Breast epithelium (tissue), 4 donors: ENCODE results near the gene SLC10A1. TPM values are rescaled to one million over a fixed set of nuclear protein-coding genes. Genes with fewer than 3 reads are reported as not detected.

ENCODE experiments used
- DNase-seq, 2 donors: peaks; one replicate each; pipeline ENCODE4 v3.0.0-alpha.2; 2019; ENCODE audit warnings: low spot score in 2 of 2
- H3K27ac ChIP-seq, 2 donors: fragments of 200-600 bp; sonication (generic) in 1 of 2; one replicate each; pipeline ENCODE4 v1.5.1; 2016 to 2019; ENCODE audit warnings: mild to moderate bottlenecking in 1 of 2
- H3K27me3 ChIP-seq, 2 donors: fragments of 200-600 bp; sonication (generic) in 1 of 2; one replicate each; pipeline versions ENCODE4 v1.5.1 to v1.6.0; 2017 to 2019; ENCODE audit warnings: control low read depth in 1 of 2, mild to moderate bottlenecking in 1 of 2
- H3K36me3 ChIP-seq: fragments of 200-600 bp; one replicate; pipeline ENCODE4 v1.5.1; 2019
- H3K4me1 ChIP-seq, 2 donors: fragments of 200-600 bp; sonication (generic); one replicate each; pipeline ENCODE4 v1.5.1; 2016 to 2019; ENCODE audit warnings: control low read depth in 1 of 2
- H3K4me3 ChIP-seq, 3 donors: fragments of 200-600 bp; sonication (generic); 1 replicate in 2 of 3; 2 replicates in 1 of 3; pipeline ENCODE4 v1.5.1; 2016 to 2019; ENCODE audit warnings: mild to moderate bottlenecking in 3 of 3, moderate library complexity in 2 of 3
- H3K9me3 ChIP-seq, 2 donors: fragments of 200-600 bp; sonication (generic) in 1 of 2; one replicate each; pipeline ENCODE4 v1.5.1; 2016 to 2019; ENCODE audit warnings: control low read depth in 1 of 2
- POLR2A ChIP-seq: fragments of 450-650 bp; IDR thresholded peaks from one replicate; pipeline ENCODE4 v1.6.1; 2016; ENCODE audit warnings: antibody characterized with exemption, mild to moderate bottlenecking, moderate library complexity
- POLR2AphosphoS5 ChIP-seq, 3 donors: sonication (generic); formaldehyde crosslinking; IDR thresholded peaks; one replicate each; pipeline ENCODE4 v1.6.1; 2017; ENCODE audit warnings: antibody characterized with exemption in 3 of 3
- intact Hi-C: fragments of 100-400 bp; cut with DNase I; formaldehyde crosslinking; loops from one replicate; pipeline ENCODE4 v1.15.1; 2023; ENCODE audit warnings: low total_unique reads
- total RNA-seq, 3 donors: library from RNA; depleted of rRNA; stranded (reverse); fragments of >200 nt; gene quantifications; one replicate each; pipeline ENCODE4 v1.1.0, GENCODE V29; 2016
- TF ChIP-seq, protein P1 (sequence below), 3 donors: fragments of 450-650 bp; IDR thresholded peaks; one replicate each; pipeline ENCODE4 v1.5.1; 2016 to 2017; ENCODE audit warnings: antibody characterized with exemption in 3 of 3, mild to moderate bottlenecking in 3 of 3, moderate library complexity in 3 of 3

SLC10A1 gene
- total RNA-seq, 3 donors from 2014 or later: not detected

DNA sequence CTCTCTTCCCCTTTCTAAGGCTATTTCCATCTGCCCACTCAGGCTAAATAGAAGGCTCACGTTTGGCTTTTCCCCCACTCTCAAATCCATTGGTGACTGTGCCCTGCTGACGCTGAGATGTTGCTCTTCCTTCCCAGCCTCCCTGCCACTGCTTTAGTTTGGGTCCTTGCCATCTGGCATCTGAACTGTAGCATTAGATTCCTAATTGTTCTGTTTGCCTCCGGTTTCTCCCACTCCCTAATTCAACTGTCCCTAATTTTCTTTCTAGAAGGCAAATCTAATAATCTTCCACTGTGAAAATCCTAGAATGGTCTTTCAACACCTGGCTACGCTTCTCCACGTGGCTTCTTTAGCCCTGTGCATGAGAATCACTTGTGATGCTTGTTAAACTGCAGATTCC lies 44.6 kb upstream of the SLC10A1 start:
- H3K27ac ChIP-seq: no peak overlapping the region
- no peaks in the 10 kb centered on the region for H3K4me1 ChIP-seq
- no peaks in the 10 kb centered on the region for H3K9me3 ChIP-seq
- TF ChIP-seq, protein P1, sequence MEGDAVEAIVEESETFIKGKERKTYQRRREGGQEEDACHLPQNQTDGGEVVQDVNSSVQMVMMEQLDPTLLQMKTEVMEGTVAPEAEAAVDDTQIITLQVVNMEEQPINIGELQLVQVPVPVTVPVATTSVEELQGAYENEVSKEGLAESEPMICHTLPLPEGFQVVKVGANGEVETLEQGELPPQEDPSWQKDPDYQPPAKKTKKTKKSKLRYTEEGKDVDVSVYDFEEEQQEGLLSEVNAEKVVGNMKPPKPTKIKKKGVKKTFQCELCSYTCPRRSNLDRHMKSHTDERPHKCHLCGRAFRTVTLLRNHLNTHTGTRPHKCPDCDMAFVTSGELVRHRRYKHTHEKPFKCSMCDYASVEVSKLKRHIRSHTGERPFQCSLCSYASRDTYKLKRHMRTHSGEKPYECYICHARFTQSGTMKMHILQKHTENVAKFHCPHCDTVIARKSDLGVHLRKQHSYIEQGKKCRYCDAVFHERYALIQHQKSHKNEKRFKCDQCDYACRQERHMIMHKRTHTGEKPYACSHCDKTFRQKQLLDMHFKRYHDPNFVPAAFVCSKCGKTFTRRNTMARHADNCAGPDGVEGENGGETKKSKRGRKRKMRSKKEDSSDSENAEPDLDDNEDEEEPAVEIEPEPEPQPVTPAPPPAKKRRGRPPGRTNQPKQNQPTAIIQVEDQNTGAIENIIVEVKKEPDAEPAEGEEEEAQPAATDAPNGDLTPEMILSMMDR (IDR thresholded peaks at IDR 0.05): no peak
- TF ChIP-seq POLR2A (no peak), POLR2AphosphoS5 (IDR thresholded peaks at IDR 0.05) (no peak)
- DNase-seq: no peak
- no peaks in the 10 kb centered on the region for H3K36me3 ChIP-seq
- H3K4me3 ChIP-seq: no peak overlapping the region
- intact Hi-C loops: no loop called here
- H3K27me3 ChIP-seq: peaks cover 0 to 4% of the 10 kb centered on the region in 2 donors

DNA sequence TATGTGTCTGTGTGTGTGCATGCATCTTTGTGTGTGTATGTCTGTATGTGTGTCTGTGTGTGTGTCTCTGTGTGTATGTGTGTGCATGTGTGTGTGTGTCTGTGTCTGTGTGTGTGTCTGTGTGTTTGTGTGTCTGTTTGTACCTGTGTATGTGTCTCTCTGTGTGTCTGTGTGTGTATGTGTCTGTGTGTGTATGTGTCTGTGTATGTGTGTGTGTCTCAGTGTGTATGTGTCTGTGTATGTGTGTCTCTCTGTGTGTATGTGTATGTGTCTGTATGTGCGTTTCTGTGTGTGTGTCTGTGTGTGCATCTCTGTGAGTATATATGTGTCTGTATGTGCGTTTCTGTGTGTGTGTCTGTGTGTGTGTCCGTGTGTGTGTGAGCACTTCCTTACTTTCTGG lies 42.6 kb upstream of the SLC10A1 start:
- intact Hi-C loops: no loop called here
- no peak overlapping the region for H3K4me3 ChIP-seq
- TF ChIP-seq POLR2AphosphoS5 (IDR thresholded peaks at IDR 0.05): no peak
- no peak for TF ChIP-seq POLR2A
- TF ChIP-seq, protein P1 (IDR thresholded peaks at IDR 0.05): no peak
- H3K9me3 ChIP-seq: no peaks in the 10 kb centered on the region
- no peak overlapping the region for H3K27ac ChIP-seq
- H3K4me1 ChIP-seq: no peaks in the 10 kb centered on the region
- no peak for DNase-seq
- H3K27me3 ChIP-seq: peaks cover 0 to 4% of the 10 kb centered on the region in 2 donors
- no peaks in the 10 kb centered on the region for H3K36me3 ChIP-seq

DNA sequence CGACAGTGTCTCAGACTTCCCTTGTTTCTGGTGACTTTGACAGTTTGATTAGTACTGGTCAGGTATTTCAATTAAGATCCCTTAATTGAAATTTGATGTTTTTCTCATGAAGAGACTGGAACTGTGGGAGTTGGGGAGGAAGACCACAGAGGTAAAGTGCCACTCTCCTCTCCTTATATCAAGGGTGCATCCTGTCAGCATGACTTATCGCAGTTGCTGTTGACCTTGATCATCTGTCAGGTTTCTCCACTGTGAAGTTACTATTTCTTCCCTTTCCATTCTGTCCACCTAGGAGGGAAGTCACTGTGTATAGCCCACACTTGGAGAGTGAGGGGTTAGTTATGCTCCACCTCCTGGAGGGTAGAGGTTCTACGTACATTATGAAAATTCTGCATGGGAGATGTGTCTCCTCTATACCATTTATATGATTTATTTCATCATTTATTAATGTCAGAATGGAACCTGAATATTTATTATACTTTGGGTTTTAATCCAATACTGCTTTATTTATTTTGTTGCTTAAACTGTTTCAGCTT lies 41.9 kb upstream of the SLC10A1 start:
- Histone ChIP-seq H3K4me3 (no peak overlapping the region), H3K9me3 (no peaks in the 10 kb centered on the region), H3K4me1 (no peaks in the 10 kb centered on the region), H3K36me3 (no peaks in the 10 kb centered on the region), H3K27me3 (peaks cover 0 to 4% of the 10 kb centered on the region in 2 donors), H3K27ac (no peak overlapping the region)
- DNase-seq: no peak
- TF ChIP-seq POLR2A (no peak), POLR2AphosphoS5 (IDR thresholded peaks at IDR 0.05) (no peak)
- TF ChIP-seq, protein P1 (IDR thresholded peaks at IDR 0.05): no peak
- intact Hi-C loops: no loop called here

DNA sequence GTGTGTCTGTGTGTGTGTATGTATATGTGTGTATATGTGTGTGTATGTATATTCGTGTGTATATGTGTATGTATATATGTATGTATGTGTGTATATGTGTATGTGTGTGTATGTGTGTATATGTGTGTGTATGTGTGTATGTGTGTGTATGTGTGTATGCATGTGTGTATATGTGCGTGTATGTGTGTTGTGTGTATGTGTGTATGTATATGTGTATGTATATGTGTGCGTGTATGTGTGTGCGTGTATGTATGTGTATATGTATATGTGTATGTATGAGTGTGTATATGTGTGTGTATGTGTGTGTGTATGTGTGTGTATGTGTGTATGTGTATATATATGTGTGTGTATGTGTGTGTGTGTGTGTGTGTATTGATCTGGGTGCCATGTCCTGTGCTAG lies 31.8 kb upstream of the SLC10A1 start:
- no peak for DNase-seq
- H3K36me3 ChIP-seq: no peaks in the 10 kb centered on the region
- H3K27ac ChIP-seq: no peak overlapping the region
- H3K4me3 ChIP-seq: no peak overlapping the region
- H3K9me3 ChIP-seq: peaks cover 0 to 14% of the 10 kb centered on the region in 2 donors
- H3K4me1 ChIP-seq: no peaks in the 10 kb centered on the region
- no peaks in the 10 kb centered on the region for H3K27me3 ChIP-seq
- intact Hi-C loops: no loop called here
- TF ChIP-seq POLR2A (no peak), POLR2AphosphoS5 (IDR thresholded peaks at IDR 0.05) (no peak)
- TF ChIP-seq, protein P1 (IDR thresholded peaks at IDR 0.05): no peak

DNA sequence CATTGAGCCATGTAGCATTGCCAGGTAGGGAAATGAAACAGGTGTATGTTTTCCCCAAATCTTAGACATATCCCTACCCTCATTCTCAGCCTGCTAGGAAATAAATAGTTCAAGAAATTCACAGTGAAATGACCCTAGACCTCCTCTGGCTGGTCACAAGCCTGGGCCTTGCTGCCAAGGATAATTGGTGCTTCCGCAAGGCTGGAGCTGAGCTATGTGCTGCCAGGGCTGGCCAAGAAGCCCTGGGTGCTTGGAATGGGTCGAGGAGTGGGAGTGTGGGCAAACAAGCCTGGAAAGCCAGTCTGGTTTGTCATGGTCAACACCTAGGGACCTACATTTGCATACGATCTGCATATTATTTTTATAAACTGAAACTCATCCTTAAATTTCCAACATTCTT lies 31.3 kb upstream of the SLC10A1 start:
- Histone ChIP-seq H3K9me3 (peaks cover 0 to 14% of the 10 kb centered on the region in 2 donors), H3K4me1 (no peaks in the 10 kb centered on the region), H3K36me3 (no peaks in the 10 kb centered on the region), H3K27me3 (no peaks in the 10 kb centered on the region), H3K27ac (no peak overlapping the region), H3K4me3 (no peak overlapping the region)
- no peak for DNase-seq
- intact Hi-C loops: no loop called here
- TF ChIP-seq, protein P1 (IDR thresholded peaks at IDR 0.05): no peak
- no peak for TF ChIP-seq POLR2AphosphoS5 (IDR thresholded peaks at IDR 0.05)
- no peak for TF ChIP-seq POLR2A
